Measurements from ENCODE around the gene KDM4B. TPM values are rescaled to one million over a fixed set of nuclear protein-coding genes. Genes with fewer than 3 reads are reported as not detected.

Gene KDM4B
- total and polyA plus RNA-seq, 9 of the 15 experiments (the other 6 are each of a cell fraction or from before 2014, with no cell fraction given) = 0.21 to 29.9 (median 7.3) TPM

GRCh38 chr19:5070930-5071329 is 102.0 kb downstream of the KDM4B start:
- BruUV-seq (replicated peaks) = no TSS peak
- Histone ChIP-seq H3K27ac (ENCODE audit: extremely low read depth, low read depth, low read length) (no peak overlapping the region), H3K79me2 (ENCODE audit: control insufficient read depth, insufficient read depth, low read length) (no peaks in the 10 kb centered on the region), H3K4me2 (ENCODE audit: insufficient read depth, low read length) (no peak overlapping the region), H2AFZ (ENCODE audit: low read depth, low read length) (no peak overlapping the region), H4K20me1 (replicated peaks; ENCODE audit: control insufficient read depth, insufficient read depth, low read length) (no peaks in the 10 kb centered on the region), H3K9ac (ENCODE audit: insufficient read depth in 1 of 2, low read depth in 2 of 2, low read length in 2 of 2) (no peak overlapping the region; a peak in 1 of 4 replicates), H3K36me3 (ENCODE audit: control insufficient read depth, insufficient read depth, low read length) (peaks cover 8% of the 10 kb centered on the region; the same call in 1 of the 3 replicates), H3K9me3 (replicated peaks; ENCODE audit: control insufficient read depth, insufficient read depth, low read depth, low read length) (no peaks in the 10 kb centered on the region), H3K4me3 (no peak overlapping the region), H3K4me1 (replicated peaks in 1 of 2; ENCODE audit: control insufficient read depth in 2 of 2, insufficient read depth in 2 of 2, low read length in 2 of 2) (peaks cover 0 to 15% of the 10 kb centered on the region in 2 experiments; a peak in 2 of 5 replicates), H3K9me1 (ENCODE audit: control insufficient read depth, insufficient read depth, low read length) (peaks cover under 1% of the 10 kb centered on the region), H3K27me3 (ENCODE audit: control insufficient read depth in 2 of 2, insufficient read depth in 2 of 2, low read length in 2 of 2) (no peaks in the 10 kb centered on the region)
- DNase-seq (ENCODE audit: extremely low read depth in 1 of 4, low spot score in 3 of 4) (no peak), ATAC-seq (no peak), FAIRE-seq (no peak)
- POLR2A ChIA-PET = no interaction called here
- TF ChIP-seq UBTF (IDR thresholded peaks at IDR 0.05; ENCODE audit: borderline replicate concordance in 1 of 2, low read depth in 2 of 2, low read length in 2 of 2) = no peak
- TF ChIP-seq MYC (IDR thresholded peaks at IDR 0.05; ENCODE audit: low read depth, low read length) = no peak
- no peak for TF ChIP-seq MYC (CRISPR knock-in tag; IDR thresholded peaks at IDR 0.05; ENCODE audit: borderline replicate concordance, low read depth)
- TF ChIP-seq GTF2E2 (tag; IDR thresholded peaks at IDR 0.05) = no peak
- no peak for TF ChIP-seq TEAD2 (tag; IDR thresholded peaks at IDR 0.05)
- TF ChIP-seq ETV6 (IDR thresholded peaks at IDR 0.05; ENCODE audit: borderline replicate concordance in 1 of 2, low read depth in 2 of 2, low read length in 1 of 2) = no peak
- TF ChIP-seq ETV6 (CRISPR knock-in tag; IDR thresholded peaks at IDR 0.05; ENCODE audit: borderline replicate concordance) = no peak
- TF ChIP-seq, protein P1, sequence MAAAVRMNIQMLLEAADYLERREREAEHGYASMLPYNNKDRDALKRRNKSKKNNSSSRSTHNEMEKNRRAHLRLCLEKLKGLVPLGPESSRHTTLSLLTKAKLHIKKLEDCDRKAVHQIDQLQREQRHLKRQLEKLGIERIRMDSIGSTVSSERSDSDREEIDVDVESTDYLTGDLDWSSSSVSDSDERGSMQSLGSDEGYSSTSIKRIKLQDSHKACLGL (CRISPR knock-in tag; IDR thresholded peaks at IDR 0.05; ENCODE audit: borderline replicate concordance, poor library complexity, severe bottlenecking) = no peak
- 87% methylated on average over 18 of the region's 19 CpGs for WGBS (ENCODE audit: insufficient coverage, low coverage, missing lambda C conversion rate)
- in situ Hi-C loops (cut with MboI) = no loop called here
- CTCF ChIA-PET (ENCODE audit: low intra/inter-chr PET ratio) = no interaction called here
- intact Hi-C loops (cut with micrococcal nuclease) = no loop called here
